Measurements from ENCODE around the gene BCKDHA.

Gene BCKDHA

DNA sequence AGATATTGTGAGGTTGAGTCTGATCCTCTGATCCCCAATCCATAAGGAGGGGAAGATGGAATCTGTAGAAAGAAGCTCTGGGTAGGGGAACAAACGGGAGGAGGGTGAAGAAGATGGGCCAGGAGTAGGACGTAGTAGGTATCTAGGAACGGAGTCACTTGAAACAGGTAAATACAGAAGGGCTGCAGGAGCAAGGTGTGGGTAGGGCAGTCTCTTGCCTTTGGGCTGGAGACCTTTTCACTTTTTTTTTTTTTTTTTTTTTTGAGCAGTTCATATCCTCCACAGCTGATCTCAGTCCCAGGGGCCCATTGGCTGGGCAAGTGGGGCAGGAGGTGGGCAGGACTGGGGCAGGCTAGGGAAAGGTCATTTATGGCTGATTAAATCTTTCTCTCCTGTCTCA lies 1.5 kb downstream of the BCKDHA start:
- DNase-seq (ENCODE audit: low spot score), result no peak
- TF ChIP-seq, protein P1, sequence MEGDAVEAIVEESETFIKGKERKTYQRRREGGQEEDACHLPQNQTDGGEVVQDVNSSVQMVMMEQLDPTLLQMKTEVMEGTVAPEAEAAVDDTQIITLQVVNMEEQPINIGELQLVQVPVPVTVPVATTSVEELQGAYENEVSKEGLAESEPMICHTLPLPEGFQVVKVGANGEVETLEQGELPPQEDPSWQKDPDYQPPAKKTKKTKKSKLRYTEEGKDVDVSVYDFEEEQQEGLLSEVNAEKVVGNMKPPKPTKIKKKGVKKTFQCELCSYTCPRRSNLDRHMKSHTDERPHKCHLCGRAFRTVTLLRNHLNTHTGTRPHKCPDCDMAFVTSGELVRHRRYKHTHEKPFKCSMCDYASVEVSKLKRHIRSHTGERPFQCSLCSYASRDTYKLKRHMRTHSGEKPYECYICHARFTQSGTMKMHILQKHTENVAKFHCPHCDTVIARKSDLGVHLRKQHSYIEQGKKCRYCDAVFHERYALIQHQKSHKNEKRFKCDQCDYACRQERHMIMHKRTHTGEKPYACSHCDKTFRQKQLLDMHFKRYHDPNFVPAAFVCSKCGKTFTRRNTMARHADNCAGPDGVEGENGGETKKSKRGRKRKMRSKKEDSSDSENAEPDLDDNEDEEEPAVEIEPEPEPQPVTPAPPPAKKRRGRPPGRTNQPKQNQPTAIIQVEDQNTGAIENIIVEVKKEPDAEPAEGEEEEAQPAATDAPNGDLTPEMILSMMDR (IDR thresholded peaks at IDR 0.05; ENCODE audit: extremely low read depth, missing control alignments), result no peak

DNA sequence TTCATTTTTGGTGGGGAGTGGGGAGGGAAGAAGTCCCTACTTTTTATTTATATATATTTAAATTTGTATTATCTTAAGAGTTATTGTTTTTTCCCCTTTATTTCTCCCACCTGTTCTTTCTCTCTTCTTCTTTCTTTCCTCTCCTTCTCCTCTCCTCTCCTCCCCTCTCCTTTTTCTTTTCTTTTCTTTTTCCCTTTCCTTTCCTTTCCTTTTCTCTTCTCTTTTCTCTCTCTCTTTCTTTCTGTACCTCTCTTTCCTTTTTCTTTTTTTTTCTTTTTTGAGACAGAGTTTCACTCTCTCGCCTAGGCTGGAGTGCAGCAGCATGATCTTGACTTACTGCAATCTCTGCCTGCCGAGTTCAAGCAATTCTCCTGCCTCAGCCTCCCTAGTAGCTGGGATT lies 1.9 kb downstream of the BCKDHA start:
- DNase-seq (ENCODE audit: low spot score), result no peak
- TF ChIP-seq, protein P1 (IDR thresholded peaks at IDR 0.05; ENCODE audit: extremely low read depth, missing control alignments), result no peak

- TF ChIP-seq, protein P1 (IDR thresholded peaks at IDR 0.05; ENCODE audit: extremely low read depth, missing control alignments), result no peak
- DNase-seq (ENCODE audit: low spot score), result no peak
Observed at GRCh38 chr19:41401483-41401882, 3.9 kb downstream of the BCKDHA start.

DNA sequence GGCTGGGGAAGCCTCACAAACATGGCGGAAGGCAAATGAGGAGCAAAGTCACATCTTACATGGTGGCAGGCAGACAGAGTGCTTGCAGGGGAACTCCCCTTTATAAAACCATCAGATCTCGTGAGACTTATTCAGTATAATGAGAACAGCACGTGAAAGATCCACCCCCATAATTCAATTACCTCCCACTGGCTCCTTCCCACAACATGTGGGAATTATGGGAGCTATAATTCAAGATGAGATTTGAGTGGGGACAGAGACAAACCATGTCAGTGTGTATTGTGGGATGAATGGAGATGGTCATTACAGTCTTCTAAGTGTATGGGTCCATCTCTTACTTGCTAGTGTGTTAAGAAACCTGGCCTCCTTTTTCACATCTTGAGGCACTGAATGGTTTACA lies 4.4 kb downstream of the BCKDHA start:
- TF ChIP-seq, protein P1 (IDR thresholded peaks at IDR 0.05; ENCODE audit: extremely low read depth, missing control alignments), result no peak
- no peak for DNase-seq (ENCODE audit: low spot score)

GRCh38 chr19:41403181-41403970 lies 5.8 kb downstream of the BCKDHA start:
- DNase-seq (ENCODE audit: low spot score), result no peak
- TF ChIP-seq, protein P1 (IDR thresholded peaks at IDR 0.05; ENCODE audit: extremely low read depth, missing control alignments), result no peak

DNA sequence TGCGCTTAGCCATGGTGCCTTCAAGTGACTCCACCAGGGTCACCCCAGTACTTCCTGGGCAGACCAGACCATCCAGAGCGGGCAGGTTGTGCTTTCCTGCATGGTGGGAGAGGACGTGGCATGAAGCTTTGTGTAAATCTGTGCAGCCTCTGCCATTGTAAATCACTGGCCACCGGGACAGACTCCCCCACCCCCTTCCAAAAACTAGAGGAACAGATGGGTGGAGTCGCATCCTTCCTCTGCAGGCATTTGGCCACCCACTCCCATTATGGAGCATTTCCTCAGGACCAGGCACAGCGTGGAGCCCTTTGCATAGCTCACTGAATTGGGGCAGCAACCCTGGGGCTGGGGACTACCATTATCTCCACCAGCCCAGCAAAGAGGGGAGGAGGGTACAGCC lies 8.2 kb downstream of the BCKDHA start:
- TF ChIP-seq, protein P1 (IDR thresholded peaks at IDR 0.05; ENCODE audit: extremely low read depth, missing control alignments), result no peak
- DNase-seq (ENCODE audit: low spot score), result no peak

DNA sequence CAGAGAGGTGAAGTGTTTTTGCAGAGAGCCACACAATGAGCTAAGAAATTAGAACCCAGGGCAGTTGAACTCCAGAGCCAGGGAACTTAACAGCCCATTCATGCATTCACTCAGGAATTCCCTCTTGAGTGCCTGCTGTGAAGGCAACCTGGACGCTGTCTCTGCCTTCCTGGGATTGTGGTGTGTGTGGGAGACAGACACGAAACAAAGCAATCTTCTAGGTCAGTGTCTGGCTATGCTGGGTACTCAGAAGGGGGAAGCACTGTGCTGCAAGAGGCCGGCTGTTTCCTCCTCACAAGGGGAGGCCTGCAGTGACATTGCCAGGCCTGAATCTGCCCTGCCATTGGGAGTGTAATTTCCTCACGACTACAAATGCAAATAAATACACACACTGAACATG lies 9.7 kb downstream of the BCKDHA start:
- no peak for DNase-seq (ENCODE audit: low spot score)
- TF ChIP-seq, protein P1 (IDR thresholded peaks at IDR 0.05; ENCODE audit: extremely low read depth, missing control alignments), result no peak

Data from GM20000 (cell line).